Measurements from ENCODE around the gene TNS3.

TNS3 gene

DNA sequence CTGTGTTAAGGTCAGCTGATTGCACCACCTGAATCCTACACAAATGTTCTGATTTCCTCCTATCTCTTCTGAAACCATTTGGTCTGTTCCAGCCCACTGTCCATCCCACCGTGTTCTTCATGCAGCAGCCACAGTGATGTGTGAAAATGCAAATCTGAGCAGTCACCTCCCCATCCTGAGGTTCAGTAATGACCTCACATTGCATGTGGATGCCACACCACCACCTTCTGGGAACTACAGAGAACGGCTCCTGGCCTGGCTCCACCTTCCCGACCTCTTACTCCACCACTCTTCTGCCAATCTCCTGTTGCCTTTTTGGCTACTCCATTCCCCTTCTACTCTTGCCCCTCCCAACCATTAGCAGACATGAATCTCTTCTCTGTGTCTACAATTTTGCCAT, 244.4 kb downstream of the TNS3 start:
- no peak overlapping the region for H3K4me3 ChIP-seq
- no peak overlapping the region for H3K27ac ChIP-seq
- DNase-seq (ENCODE audit: low read depth, low spot score), result no peak
- no peak overlapping the region for H3K9ac ChIP-seq (ENCODE audit: insufficient read length)
- H3K36me3 ChIP-seq (ENCODE audit: insufficient read depth, low read length), result no peaks in the 10 kb centered on the region
- no peak for TF ChIP-seq POLR2AphosphoS5 (IDR thresholded peaks at IDR 0.05; ENCODE audit: borderline replicate concordance, low read depth, low read length)
- TF ChIP-seq EZH2 (IDR thresholded peaks at IDR 0.05), result no peak
- no peak for TF ChIP-seq FOXP2 (optimal IDR thresholded peaks at IDR 0.05; ENCODE audit: control extremely low read depth, extremely low read length, insufficient read depth)
- H3K9me3 ChIP-seq (ENCODE audit: low read depth, low read length), result no peaks in the 10 kb centered on the region

DNA sequence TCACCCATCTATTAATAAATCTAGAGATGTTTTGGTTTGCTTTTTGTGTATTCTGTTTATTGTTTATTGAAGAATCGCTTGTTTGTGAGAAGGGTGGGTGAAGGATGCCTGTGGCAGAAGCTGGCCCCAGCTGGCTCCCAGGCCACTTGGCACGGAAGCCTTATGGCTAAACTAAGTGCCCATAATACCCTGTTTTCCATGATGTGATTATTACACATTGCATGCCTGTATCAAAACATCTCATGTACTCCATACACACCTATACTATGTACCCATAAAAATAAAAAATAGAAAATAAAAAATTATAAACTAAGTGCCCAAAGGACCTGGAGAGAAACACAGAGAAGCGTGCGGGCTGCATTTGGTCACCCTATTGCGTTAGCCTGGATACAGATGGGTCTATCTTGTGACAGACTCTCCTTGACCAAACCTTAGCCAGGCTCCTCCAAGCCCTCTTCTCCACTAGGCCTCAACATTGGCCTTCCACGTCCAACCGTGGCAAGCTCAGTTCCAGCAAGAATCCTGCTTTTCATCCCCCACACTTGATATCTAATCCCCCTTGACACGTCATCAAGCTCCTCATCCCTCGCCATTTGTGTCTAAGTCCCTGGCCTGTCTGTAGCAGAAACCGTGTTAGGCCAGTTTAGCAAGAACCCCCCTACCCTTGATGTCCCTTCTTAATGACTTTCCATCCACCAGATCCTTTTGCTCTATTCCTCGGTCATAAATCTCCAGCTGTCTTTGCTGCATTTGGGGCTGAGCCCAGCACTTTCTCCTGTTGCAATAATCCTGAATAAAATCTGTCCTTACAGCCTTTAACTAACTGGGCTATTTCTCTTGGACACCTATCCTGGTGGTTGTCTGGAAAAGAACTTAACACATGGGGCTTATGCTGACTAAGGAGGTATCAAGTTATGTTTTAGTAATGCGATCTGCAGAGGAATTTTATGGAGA, 245.2 kb downstream of the TNS3 start:
- TF ChIP-seq EZH2 (IDR thresholded peaks at IDR 0.05) (no peak), POLR2AphosphoS5 (IDR thresholded peaks at IDR 0.05; ENCODE audit: borderline replicate concordance, low read depth, low read length) (no peak), FOXP2 (optimal IDR thresholded peaks at IDR 0.05; ENCODE audit: control extremely low read depth, extremely low read length, insufficient read depth) (no peak)
- Histone ChIP-seq H3K36me3 (ENCODE audit: insufficient read depth, low read length) (no peaks in the 10 kb centered on the region), H3K27ac (no peak overlapping the region), H3K9me3 (ENCODE audit: low read depth, low read length) (no peaks in the 10 kb centered on the region), H3K9ac (ENCODE audit: insufficient read length) (no peak overlapping the region), H3K4me3 (no peak overlapping the region)
- no peak for DNase-seq (ENCODE audit: low read depth, low spot score)

DNA sequence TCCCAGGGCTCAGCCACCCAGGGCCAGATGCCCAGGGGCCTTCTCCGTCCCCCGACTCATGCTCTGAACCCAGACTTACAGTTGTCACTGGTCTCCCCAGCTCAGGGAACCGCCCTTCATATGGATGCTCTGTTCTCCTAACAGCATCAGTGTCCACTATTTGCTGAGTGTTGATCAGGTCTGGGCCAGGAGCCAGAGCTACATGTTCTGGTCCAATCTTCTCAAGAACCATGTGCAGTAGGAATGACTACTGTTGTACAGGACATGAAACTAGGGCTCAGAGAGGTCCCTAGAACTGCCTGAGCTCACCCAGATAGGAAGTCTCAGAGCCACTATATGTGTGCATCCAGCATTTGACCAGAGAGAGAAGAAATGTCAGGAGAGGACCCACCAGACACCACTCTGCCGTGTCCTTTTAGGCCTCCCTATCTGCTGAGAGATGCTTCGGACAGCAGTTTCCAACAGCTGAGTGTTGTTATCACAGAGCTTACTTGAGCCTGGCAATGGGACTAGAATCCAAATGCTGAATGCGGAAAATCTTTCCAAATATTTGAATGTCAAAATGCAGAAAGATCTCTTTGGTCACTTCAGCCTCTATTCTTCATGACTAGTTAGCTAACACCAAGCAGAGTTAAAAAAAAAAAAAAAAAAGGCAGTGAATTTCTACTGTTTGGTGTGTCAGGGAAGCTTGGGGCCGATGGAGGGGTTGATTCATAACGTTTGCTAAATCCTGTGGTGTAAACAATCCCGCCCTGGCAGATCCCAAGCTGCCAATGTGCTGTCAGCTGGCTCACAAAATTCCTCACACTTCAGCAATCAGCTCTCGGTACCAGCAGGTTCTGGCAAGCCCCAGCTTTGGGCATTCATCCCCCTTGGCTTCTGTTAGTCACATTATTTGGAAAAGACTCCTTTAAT, 246.1 kb downstream of the TNS3 start:
- Histone ChIP-seq H3K4me3 (no peak overlapping the region), H3K27ac (no peak overlapping the region), H3K36me3 (ENCODE audit: insufficient read depth, low read length) (no peaks in the 10 kb centered on the region), H3K9me3 (ENCODE audit: low read depth, low read length) (no peaks in the 10 kb centered on the region), H3K9ac (ENCODE audit: insufficient read length) (no peak overlapping the region)
- no peak for DNase-seq (ENCODE audit: low read depth, low spot score)
- TF ChIP-seq FOXP2 (optimal IDR thresholded peaks at IDR 0.05; ENCODE audit: control extremely low read depth, extremely low read length, insufficient read depth), result no peak
- no peak for TF ChIP-seq POLR2AphosphoS5 (IDR thresholded peaks at IDR 0.05; ENCODE audit: borderline replicate concordance, low read depth, low read length)
- no peak for TF ChIP-seq EZH2 (IDR thresholded peaks at IDR 0.05)

DNA sequence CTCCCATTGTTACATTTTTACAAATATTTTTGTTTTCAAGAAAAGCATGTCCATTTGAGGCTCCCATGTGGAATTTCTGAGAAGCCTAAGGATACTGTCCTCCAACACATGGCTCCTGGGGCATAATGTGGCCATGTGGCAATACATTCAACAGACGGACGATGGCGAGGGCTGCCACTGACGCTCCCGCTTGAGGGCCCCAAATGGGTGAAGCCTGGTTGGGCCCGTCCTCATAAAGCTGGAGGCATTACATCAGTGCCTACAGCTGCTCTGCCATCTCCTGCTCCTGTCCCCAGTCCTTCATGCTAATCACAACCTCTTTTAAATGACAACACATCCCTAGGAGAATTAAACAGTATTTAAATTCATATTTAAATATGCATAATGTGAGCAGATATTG, 246.8 kb downstream of the TNS3 start:
- no peaks in the 10 kb centered on the region for H3K9me3 ChIP-seq (ENCODE audit: low read depth, low read length)
- no peak overlapping the region for H3K4me3 ChIP-seq
- TF ChIP-seq POLR2AphosphoS5 (IDR thresholded peaks at IDR 0.05; ENCODE audit: borderline replicate concordance, low read depth, low read length) (no peak), FOXP2 (optimal IDR thresholded peaks at IDR 0.05; ENCODE audit: control extremely low read depth, extremely low read length, insufficient read depth) (no peak), EZH2 (IDR thresholded peaks at IDR 0.05) (no peak)
- no peak overlapping the region for H3K9ac ChIP-seq (ENCODE audit: insufficient read length)
- DNase-seq (ENCODE audit: low read depth, low spot score), result no peak
- H3K36me3 ChIP-seq (ENCODE audit: insufficient read depth, low read length), result no peaks in the 10 kb centered on the region
- no peak overlapping the region for H3K27ac ChIP-seq

DNA sequence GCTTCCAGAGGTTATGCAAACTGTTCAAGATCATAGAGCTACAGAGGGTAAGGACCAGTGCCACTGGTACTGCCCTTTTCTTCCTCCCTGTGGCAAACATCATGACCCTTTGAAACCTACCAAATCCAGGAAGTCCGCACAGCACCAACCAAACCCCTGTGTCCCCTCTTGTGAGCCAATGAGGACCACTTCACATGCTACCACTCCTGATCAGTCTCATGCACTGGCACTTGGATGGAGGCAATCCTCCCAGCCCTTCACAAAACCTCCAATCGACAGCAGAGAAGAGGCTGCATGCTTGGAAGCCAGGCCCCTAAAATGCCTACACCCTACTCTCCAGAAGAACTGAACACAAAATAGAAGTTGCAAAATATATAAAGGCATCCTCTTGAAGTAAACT, 248.0 kb downstream of the TNS3 start:
- Histone ChIP-seq H3K9me3 (ENCODE audit: low read depth, low read length) (no peaks in the 10 kb centered on the region), H3K36me3 (ENCODE audit: insufficient read depth, low read length) (no peaks in the 10 kb centered on the region), H3K27ac (no peak overlapping the region), H3K4me3 (no peak overlapping the region), H3K9ac (ENCODE audit: insufficient read length) (no peak overlapping the region)
- DNase-seq (ENCODE audit: low read depth, low spot score), result no peak
- no peak for TF ChIP-seq EZH2 (IDR thresholded peaks at IDR 0.05)
- no peak for TF ChIP-seq FOXP2 (optimal IDR thresholded peaks at IDR 0.05; ENCODE audit: control extremely low read depth, extremely low read length, insufficient read depth)
- no peak for TF ChIP-seq POLR2AphosphoS5 (IDR thresholded peaks at IDR 0.05; ENCODE audit: borderline replicate concordance, low read depth, low read length)

DNA sequence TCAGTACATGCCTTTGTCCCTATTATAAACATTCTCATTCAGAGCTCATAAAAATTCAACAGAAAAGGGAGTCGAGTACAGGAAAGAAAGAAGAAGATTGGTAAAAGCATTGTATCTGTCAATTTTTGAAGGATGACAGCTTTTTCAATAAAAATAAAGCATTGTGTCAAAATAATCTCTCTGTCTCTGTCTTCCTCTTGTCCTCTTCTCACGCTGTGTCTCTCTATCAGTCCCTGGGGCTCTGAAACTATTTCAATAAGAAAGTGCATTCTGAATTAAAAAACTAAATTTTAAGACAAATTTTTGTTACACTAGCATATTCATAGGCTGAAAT, 248.4 kb downstream of the TNS3 start:
- Histone ChIP-seq H3K4me3 (no peak overlapping the region), H3K9ac (ENCODE audit: insufficient read length) (no peak overlapping the region), H3K36me3 (ENCODE audit: insufficient read depth, low read length) (no peaks in the 10 kb centered on the region), H3K9me3 (ENCODE audit: low read depth, low read length) (no peaks in the 10 kb centered on the region), H3K27ac (no peak overlapping the region)
- TF ChIP-seq EZH2 (IDR thresholded peaks at IDR 0.05) (no peak), FOXP2 (optimal IDR thresholded peaks at IDR 0.05; ENCODE audit: control extremely low read depth, extremely low read length, insufficient read depth) (no peak), POLR2AphosphoS5 (IDR thresholded peaks at IDR 0.05; ENCODE audit: borderline replicate concordance, low read depth, low read length) (no peak)
- no peak for DNase-seq (ENCODE audit: low read depth, low spot score)

DNA sequence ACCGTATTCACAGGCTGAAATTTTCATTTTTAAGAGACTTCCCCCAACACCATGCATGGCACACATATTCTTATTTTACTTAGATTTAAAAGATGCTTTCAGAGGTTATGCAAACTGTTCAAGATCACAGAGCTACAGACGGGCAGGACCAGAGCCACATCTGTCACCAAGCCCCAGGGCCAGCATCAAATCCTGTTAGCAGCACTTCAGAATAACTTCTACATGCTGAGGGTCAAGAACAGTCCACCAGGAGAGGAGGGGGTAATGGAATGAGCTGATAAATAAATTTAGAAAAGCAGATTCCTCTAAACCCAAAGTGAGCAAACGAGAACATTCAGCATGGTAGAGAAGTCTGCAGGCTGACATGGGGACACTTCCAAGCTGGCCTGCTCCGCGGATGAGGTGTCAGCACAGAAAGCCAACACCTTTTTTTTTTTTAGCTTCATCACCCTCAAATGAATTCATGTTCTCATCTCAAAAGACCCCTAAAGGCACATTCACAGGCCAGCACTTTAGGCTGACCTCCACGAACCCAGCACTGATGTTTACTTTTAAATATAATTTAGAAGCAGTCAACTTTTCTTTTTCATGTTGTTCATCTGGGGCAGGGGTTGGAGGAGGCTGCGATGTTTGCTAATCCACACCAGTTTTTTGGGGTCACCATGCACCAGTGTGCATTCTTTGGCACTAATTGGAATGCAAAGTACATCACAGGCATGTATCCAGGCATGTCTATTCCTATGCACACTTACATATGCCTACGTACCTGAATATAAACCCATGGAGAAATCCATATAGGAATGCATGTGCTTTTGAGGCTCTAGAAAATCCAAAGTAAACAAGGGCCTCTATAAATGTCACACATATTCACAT, 249.0 kb downstream of the TNS3 start:
- DNase-seq (ENCODE audit: low read depth, low spot score), result no peak
- Histone ChIP-seq H3K9ac (ENCODE audit: insufficient read length) (no peak overlapping the region), H3K36me3 (ENCODE audit: insufficient read depth, low read length) (no peaks in the 10 kb centered on the region), H3K9me3 (ENCODE audit: low read depth, low read length) (no peaks in the 10 kb centered on the region), H3K27ac (no peak overlapping the region), H3K4me3 (no peak overlapping the region)
- TF ChIP-seq POLR2AphosphoS5 (IDR thresholded peaks at IDR 0.05; ENCODE audit: borderline replicate concordance, low read depth, low read length) (no peak), FOXP2 (optimal IDR thresholded peaks at IDR 0.05; ENCODE audit: control extremely low read depth, extremely low read length, insufficient read depth) (no peak), EZH2 (IDR thresholded peaks at IDR 0.05) (no peak)
